Measurements from ENCODE around the gene MAPK11. TPM values are rescaled to one million over a fixed set of nuclear protein-coding genes. Genes with fewer than 3 reads are reported as not detected.

Gene MAPK11
- total and polyA plus RNA-seq, 10 of the 15 experiments (the other 5 are each of a cell fraction or from before 2014, with no cell fraction given): 0.05 to 12.8 (median 3.7) TPM

GRCh38 chr22:50317674-50318073 is 47.5 kb upstream of the MAPK11 start:
- H3K4me3 ChIP-seq: no peak overlapping the region
- no peaks in the 10 kb centered on the region for H4K20me1 ChIP-seq (ENCODE audit: control insufficient read depth, insufficient read depth)
- ChIA-PET RAD21 (ENCODE audit: unreplicated experiment) (no interaction called here), SMC1A (ENCODE audit: uncharacterized antibody, unreplicated experiment) (no interaction called here), POLR2A (no interaction called here), CTCF (interaction anchor here (0.6 kb wide), 1 partner anchor 11 kb away, joined by 3 read pairs; no protein-coding TSS in a partner anchor)
- H2AFZ ChIP-seq (ENCODE audit: control insufficient read depth, low read depth, low read length): no peak overlapping the region
- H3K9me3 ChIP-seq (replicated peaks; ENCODE audit: control insufficient read depth, insufficient read depth, low read length): no peaks in the 10 kb centered on the region
- no peaks in the 10 kb centered on the region for H3K27me3 ChIP-seq (replicated peaks in 1 of 2; ENCODE audit: control insufficient read depth in 2 of 2, insufficient read depth in 2 of 2, low read length in 1 of 2)
- 71% methylated on average over 7 of the region's 7 CpGs for WGBS (ENCODE audit: insufficient coverage, insufficient replicate concordance, low lambda C conversion rate, missing lambda C conversion rate)
- H3K9ac ChIP-seq (ENCODE audit: control insufficient read depth, insufficient read depth, low read length): no peak overlapping the region
- no peak overlapping the region for H3K4me2 ChIP-seq (ENCODE audit: control insufficient read depth, insufficient read depth)
- H3K27ac ChIP-seq (ENCODE audit: control insufficient read depth, insufficient read depth): no peak overlapping the region
- TF ChIP-seq BHLHE40 (IDR thresholded peaks at IDR 0.05; ENCODE audit: borderline replicate concordance in 1 of 2, low read depth in 2 of 2, low read length in 1 of 2) (no peak), NBN (IDR thresholded peaks at IDR 0.05) (no peak), ZNF687 (IDR thresholded peaks at IDR 0.05) (no peak), RUNX3 (IDR thresholded peaks at IDR 0.05; ENCODE audit: low read length) (no peak), SMAD1 (IDR thresholded peaks at IDR 0.05; ENCODE audit: low read depth, partially characterized antibody) (no peak), YBX1 (IDR thresholded peaks at IDR 0.05) (no peak), TCF7 (IDR thresholded peaks at IDR 0.05; ENCODE audit: borderline replicate concordance) (no peak), CHD1 (IDR thresholded peaks at IDR 0.05; ENCODE audit: low read depth, low read length) (no peak), SP1 (IDR thresholded peaks at IDR 0.05; ENCODE audit: low read depth, low read length) (no peak), ZSCAN29 (IDR thresholded peaks at IDR 0.05) (no peak), RBBP5 (conservative IDR thresholded peaks at IDR 0.05) (no peak), SPI1 (IDR thresholded peaks at IDR 0.05; ENCODE audit: borderline replicate concordance, insufficient read depth, low read depth, low read length) (no peak), MEF2B (IDR thresholded peaks at IDR 0.05; ENCODE audit: partially characterized antibody, poor library complexity, severe bottlenecking) (no peak), CREM (IDR thresholded peaks at IDR 0.05; ENCODE audit: low read depth) (no peak)
- TF ChIP-seq, protein P1, sequence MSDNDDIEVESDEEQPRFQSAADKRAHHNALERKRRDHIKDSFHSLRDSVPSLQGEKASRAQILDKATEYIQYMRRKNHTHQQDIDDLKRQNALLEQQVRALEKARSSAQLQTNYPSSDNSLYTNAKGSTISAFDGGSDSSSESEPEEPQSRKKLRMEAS (IDR thresholded peaks at IDR 0.05; ENCODE audit: low read depth, low read length): no peak
- TF ChIP-seq, protein P2, sequence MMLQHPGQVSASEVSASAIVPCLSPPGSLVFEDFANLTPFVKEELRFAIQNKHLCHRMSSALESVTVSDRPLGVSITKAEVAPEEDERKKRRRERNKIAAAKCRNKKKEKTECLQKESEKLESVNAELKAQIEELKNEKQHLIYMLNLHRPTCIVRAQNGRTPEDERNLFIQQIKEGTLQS (IDR thresholded peaks at IDR 0.05; ENCODE audit: borderline replicate concordance, extremely low read depth, low read depth, low read length): no peak
- peaks cover 13% of the 10 kb centered on the region for H3K79me2 ChIP-seq (ENCODE audit: control insufficient read depth, insufficient read depth, low read length)
- no peak for DNase-seq (ENCODE audit: low read depth, low spot score)
- no TSS peak for BruUV-seq (replicated peaks)
- FAIRE-seq: no peak
- in situ Hi-C loops (cut with MboI): no loop called here
- intact Hi-C loops (cut with micrococcal nuclease; ENCODE audit: unreplicated experiment): no loop called here
- H3K36me3 ChIP-seq (ENCODE audit: control insufficient read depth in 2 of 2, insufficient read depth in 2 of 2, low read length in 1 of 2): no peaks in the 10 kb centered on the region
- no peak for ATAC-seq
- H3K4me1 ChIP-seq (ENCODE audit: control insufficient read depth, insufficient read depth, low read length): peaks cover 13% of the 10 kb centered on the region

Measured in GM12878 (cell line).